ENCODE data around the gene CTSO. TPM values are rescaled to one million over a fixed set of nuclear protein-coding genes. Genes with fewer than 3 reads are reported as not detected.
"Not testable (repeated sequence)": the region's sequence is repeated elsewhere in the genome, so short reads cannot be mapped to it uniquely, and the experiment has no call there.

CTSO gene
- polyA plus RNA-seq, 1 donor (not counting 4 experiments of a cell fraction or from before 2014, with no cell fraction given): 3.3 TPM

DNA sequence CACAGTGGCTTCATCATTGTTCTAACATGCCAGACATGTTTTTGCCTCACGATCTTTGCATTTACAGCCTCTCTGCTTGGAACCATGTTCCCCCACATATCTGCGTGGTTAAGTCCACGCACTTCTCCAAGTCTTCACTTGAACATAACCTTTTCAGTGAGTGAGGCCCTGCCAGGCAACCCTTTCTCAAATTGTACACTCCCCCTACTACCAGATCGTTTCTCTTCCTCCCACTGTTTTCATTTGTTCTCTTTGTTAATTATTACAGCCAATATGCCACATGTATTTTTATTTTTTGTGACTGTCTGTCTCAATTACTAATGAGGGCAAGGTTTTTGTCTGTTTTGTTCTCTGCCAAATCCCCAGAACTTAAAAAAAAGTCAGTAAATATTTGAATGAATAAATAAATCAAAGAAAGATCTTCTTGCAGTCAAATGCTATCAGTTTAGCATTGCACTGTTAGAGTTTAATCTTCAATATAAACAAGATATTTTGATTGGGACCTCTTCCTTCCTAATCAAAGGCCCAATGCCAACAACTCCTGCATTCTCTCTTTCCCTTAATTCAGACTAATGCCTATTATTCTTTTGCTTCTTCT lies 18.2 kb downstream of the CTSO start:
- FAIRE-seq: no peak
- no peak overlapping the region for H3K9ac ChIP-seq (ENCODE audit: control insufficient read depth, extremely low read depth, insufficient read depth, low read length)
- H2AFZ ChIP-seq (ENCODE audit: control insufficient read depth, low read length): no peak overlapping the region
- H3K4me2 ChIP-seq (ENCODE audit: control insufficient read depth, extremely low read depth, insufficient read depth, low read depth, low read length): no peak overlapping the region
- no peaks in the 10 kb centered on the region for H3K79me2 ChIP-seq (ENCODE audit: control insufficient read depth, insufficient read depth, low read length)
- DNase-seq (ENCODE audit: low read depth, low spot score): no peak
- no peaks in the 10 kb centered on the region for H3K9me3 ChIP-seq (ENCODE audit: control insufficient read depth, low read depth, low read length)
- H3K27me3 ChIP-seq (ENCODE audit: control insufficient read depth, extremely low read depth, insufficient read depth, low read length): no peaks in the 10 kb centered on the region
- dilution Hi-C loops (cut with MboI; ENCODE audit: extremely low pct_ligation_motif_present, low sequenced_read_pairs): no loop called here
- H3K4me3 ChIP-seq (ENCODE audit: control insufficient read depth in 2 of 3, extremely low read depth in 1 of 3, insufficient read depth in 2 of 3, low read depth in 1 of 3, low read length in 3 of 3): no peak overlapping the region
- TF ChIP-seq EZH2 (IDR thresholded peaks at IDR 0.05; ENCODE audit: low read length): no peak
- TF ChIP-seq, protein P1, sequence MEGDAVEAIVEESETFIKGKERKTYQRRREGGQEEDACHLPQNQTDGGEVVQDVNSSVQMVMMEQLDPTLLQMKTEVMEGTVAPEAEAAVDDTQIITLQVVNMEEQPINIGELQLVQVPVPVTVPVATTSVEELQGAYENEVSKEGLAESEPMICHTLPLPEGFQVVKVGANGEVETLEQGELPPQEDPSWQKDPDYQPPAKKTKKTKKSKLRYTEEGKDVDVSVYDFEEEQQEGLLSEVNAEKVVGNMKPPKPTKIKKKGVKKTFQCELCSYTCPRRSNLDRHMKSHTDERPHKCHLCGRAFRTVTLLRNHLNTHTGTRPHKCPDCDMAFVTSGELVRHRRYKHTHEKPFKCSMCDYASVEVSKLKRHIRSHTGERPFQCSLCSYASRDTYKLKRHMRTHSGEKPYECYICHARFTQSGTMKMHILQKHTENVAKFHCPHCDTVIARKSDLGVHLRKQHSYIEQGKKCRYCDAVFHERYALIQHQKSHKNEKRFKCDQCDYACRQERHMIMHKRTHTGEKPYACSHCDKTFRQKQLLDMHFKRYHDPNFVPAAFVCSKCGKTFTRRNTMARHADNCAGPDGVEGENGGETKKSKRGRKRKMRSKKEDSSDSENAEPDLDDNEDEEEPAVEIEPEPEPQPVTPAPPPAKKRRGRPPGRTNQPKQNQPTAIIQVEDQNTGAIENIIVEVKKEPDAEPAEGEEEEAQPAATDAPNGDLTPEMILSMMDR (optimal IDR thresholded peaks at IDR 0.05 in 1 of 3, IDR thresholded peaks at IDR 0.05 in 1 of 3, conservative IDR thresholded peaks at IDR 0.05 in 1 of 3; ENCODE audit: extremely low read depth in 1 of 3, insufficient read depth in 2 of 3, low read length in 3 of 3): no peak
- H3K4me1 ChIP-seq (ENCODE audit: control insufficient read depth, extremely low read depth, insufficient read depth, low read length): no peaks in the 10 kb centered on the region
- no peaks in the 10 kb centered on the region for H3K9me1 ChIP-seq (ENCODE audit: control insufficient read depth, extremely low read depth, insufficient read depth, low read length)
- no peaks in the 10 kb centered on the region for H4K20me1 ChIP-seq (ENCODE audit: control insufficient read depth, extremely low read depth, insufficient read depth, low read length)
- no peaks in the 10 kb centered on the region for H3K36me3 ChIP-seq (ENCODE audit: control insufficient read depth in 2 of 2, extremely low read depth in 1 of 2, insufficient read depth in 2 of 2, low read length in 2 of 2)
- H3K27ac ChIP-seq (ENCODE audit: control insufficient read depth, insufficient read depth, low read length): no peak overlapping the region

DNA sequence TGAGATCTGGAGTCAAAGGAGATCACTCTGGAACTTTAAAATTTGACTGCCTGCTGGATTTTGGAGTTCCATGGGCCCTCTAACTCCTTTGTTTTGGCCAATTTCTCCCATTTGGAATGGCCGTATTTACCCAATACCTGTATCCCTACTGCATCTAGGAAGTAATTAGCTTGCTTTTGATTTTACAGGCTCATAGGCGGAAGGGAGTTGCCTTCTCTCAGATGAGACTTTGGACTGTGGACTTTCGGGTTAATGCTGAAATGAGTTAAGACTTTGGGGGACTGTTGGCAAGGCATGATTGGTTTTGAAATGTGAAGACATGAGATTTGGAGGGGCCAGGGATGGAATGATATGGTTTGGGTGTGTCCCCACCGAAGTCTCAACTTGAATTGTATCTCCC lies 19.0 kb downstream of the CTSO start:
- FAIRE-seq; H3K27me3 ChIP-seq (ENCODE audit: control insufficient read depth, extremely low read depth, insufficient read depth, low read length); H2AFZ ChIP-seq (ENCODE audit: control insufficient read depth, low read length); H3K27ac ChIP-seq (ENCODE audit: control insufficient read depth, insufficient read depth, low read length); H3K9ac ChIP-seq (ENCODE audit: control insufficient read depth, extremely low read depth, insufficient read depth, low read length); DNase-seq (ENCODE audit: low read depth, low spot score); H4K20me1 ChIP-seq (ENCODE audit: control insufficient read depth, extremely low read depth, insufficient read depth, low read length); H3K9me1 ChIP-seq (ENCODE audit: control insufficient read depth, extremely low read depth, insufficient read depth, low read length); H3K36me3 ChIP-seq (ENCODE audit: control insufficient read depth in 2 of 2, extremely low read depth in 1 of 2, insufficient read depth in 2 of 2, low read length in 2 of 2); H3K4me1 ChIP-seq (ENCODE audit: control insufficient read depth, extremely low read depth, insufficient read depth, low read length); H3K4me2 ChIP-seq (ENCODE audit: control insufficient read depth, extremely low read depth, insufficient read depth, low read depth, low read length); H3K4me3 ChIP-seq (ENCODE audit: control insufficient read depth in 2 of 3, extremely low read depth in 1 of 3, insufficient read depth in 2 of 3, low read depth in 1 of 3, low read length in 3 of 3); H3K9me3 ChIP-seq (ENCODE audit: control insufficient read depth, low read depth, low read length); H3K79me2 ChIP-seq (ENCODE audit: control insufficient read depth, insufficient read depth, low read length); dilution Hi-C loops (cut with MboI; ENCODE audit: extremely low pct_ligation_motif_present, low sequenced_read_pairs): not testable (repeated sequence)

DNA sequence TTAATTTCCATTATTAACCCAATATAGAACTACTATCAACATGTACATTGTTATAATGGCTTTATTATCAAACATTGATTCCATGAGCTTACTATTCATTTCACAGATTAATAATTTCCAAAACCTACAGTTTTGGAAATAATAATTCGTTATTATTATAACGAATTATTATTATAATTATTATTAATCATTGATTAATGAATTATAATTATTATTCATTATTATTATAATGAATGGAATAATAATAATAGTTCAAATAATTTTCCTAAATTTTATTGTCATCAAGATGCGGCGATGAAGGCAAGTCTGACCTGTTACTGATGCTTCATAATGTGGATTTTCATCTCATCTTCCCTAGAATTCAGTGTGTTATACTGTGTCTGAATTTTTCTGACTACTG lies 22.0 kb downstream of the CTSO start:
- Histone ChIP-seq H3K9ac (ENCODE audit: control insufficient read depth, extremely low read depth, insufficient read depth, low read length) (no peak overlapping the region), H3K27ac (ENCODE audit: control insufficient read depth, insufficient read depth, low read length) (no peak overlapping the region), H3K36me3 (ENCODE audit: control insufficient read depth in 2 of 2, extremely low read depth in 1 of 2, insufficient read depth in 2 of 2, low read length in 2 of 2) (no peaks in the 10 kb centered on the region), H4K20me1 (ENCODE audit: control insufficient read depth, extremely low read depth, insufficient read depth, low read length) (no peaks in the 10 kb centered on the region), H3K4me3 (ENCODE audit: control insufficient read depth in 2 of 3, extremely low read depth in 1 of 3, insufficient read depth in 2 of 3, low read depth in 1 of 3, low read length in 3 of 3) (no peak overlapping the region), H3K27me3 (ENCODE audit: control insufficient read depth, extremely low read depth, insufficient read depth, low read length) (no peaks in the 10 kb centered on the region), H2AFZ (ENCODE audit: control insufficient read depth, low read length) (no peak overlapping the region), H3K4me1 (ENCODE audit: control insufficient read depth, extremely low read depth, insufficient read depth, low read length) (no peaks in the 10 kb centered on the region), H3K9me1 (ENCODE audit: control insufficient read depth, extremely low read depth, insufficient read depth, low read length) (no peaks in the 10 kb centered on the region), H3K9me3 (ENCODE audit: control insufficient read depth, low read depth, low read length) (no peaks in the 10 kb centered on the region), H3K79me2 (ENCODE audit: control insufficient read depth, insufficient read depth, low read length) (no peaks in the 10 kb centered on the region), H3K4me2 (ENCODE audit: control insufficient read depth, extremely low read depth, insufficient read depth, low read depth, low read length) (no peak overlapping the region)
- TF ChIP-seq, protein P1 (optimal IDR thresholded peaks at IDR 0.05 in 1 of 3, IDR thresholded peaks at IDR 0.05 in 1 of 3, conservative IDR thresholded peaks at IDR 0.05 in 1 of 3; ENCODE audit: extremely low read depth in 1 of 3, insufficient read depth in 2 of 3, low read length in 3 of 3): no peak
- no peak for TF ChIP-seq EZH2 (IDR thresholded peaks at IDR 0.05; ENCODE audit: low read length)
- no peak for FAIRE-seq
- dilution Hi-C loops (cut with MboI; ENCODE audit: extremely low pct_ligation_motif_present, low sequenced_read_pairs): no loop called here
- no peak for DNase-seq (ENCODE audit: low read depth, low spot score)

Measured in keratinocyte (primary cell).